NCI-H1417 treated with DMSO at 0.1 percent for 48 hours (cell line): ENCODE results near the gene LIPN.

Source experiments
- DNase-seq: peaks from one replicate; lab custom pipeline; 2025; lab: John Stamatoyannopoulos, UW

LIPN gene

GRCh38 chr10:88783724-88784123, 23.9 kb downstream of the LIPN start:
- DNase-seq = no peak

GRCh38 chr10:88786032-88786770, 26.4 kb downstream of the LIPN start:
- DNase-seq = no peak

GRCh38 chr10:88787463-88787862, 27.6 kb downstream of the LIPN start:
- no peak for DNase-seq

- DNase-seq = no peak
Measured at GRCh38 chr10:88788924-88789323, 29.1 kb downstream of the LIPN start.

GRCh38 chr10:88791924-88792323, 32.1 kb downstream of the LIPN start:
- no peak for DNase-seq

GRCh38 chr10:88792661-88793060, 32.8 kb downstream of the LIPN start:
- no peak for DNase-seq

GRCh38 chr10:88793712-88794299, 34.0 kb downstream of the LIPN start:
- DNase-seq = no peak

GRCh38 chr10:88794731-88795130, 34.9 kb downstream of the LIPN start:
- no peak for DNase-seq

GRCh38 chr10:88800152-88801125, 40.6 kb downstream of the LIPN start:
- DNase-seq = no peak

- no peak for DNase-seq
Measured at GRCh38 chr10:88802523-88803285, 42.9 kb downstream of the LIPN start, which contains the start of gene LIPM. TSS of gene LIPM (plus strand) at chr10:88802730. CDS start at chr10:88802897, 167 bp downstream.

- no peak for DNase-seq
Measured at GRCh38 chr10:88803641-88804040, 43.8 kb downstream of the LIPN start.

GRCh38 chr10:88804083-88804812, 44.4 kb downstream of the LIPN start:
- no peak for DNase-seq

- no peak for DNase-seq
Measured at GRCh38 chr10:88805361-88805760, 45.5 kb downstream of the LIPN start.

- no peak for DNase-seq
Measured at GRCh38 chr10:88805924-88806323, 46.1 kb downstream of the LIPN start.

- no peak for DNase-seq
Measured at GRCh38 chr10:88809621-88810020, 49.8 kb downstream of the LIPN start.

- DNase-seq = peak; percentile 18
Measured at GRCh38 chr10:88810196-88810961, 50.6 kb downstream of the LIPN start.

- DNase-seq = no peak
Measured at GRCh38 chr10:88813200-88813599, 53.4 kb downstream of the LIPN start.

GRCh38 chr10:88819290-88819689, 59.5 kb downstream of the LIPN start:
- no peak for DNase-seq

GRCh38 chr10:88820748-88821401, 61.1 kb downstream of the LIPN start:
- DNase-seq = no peak

- DNase-seq = no peak
Measured at GRCh38 chr10:88826388-88826787, 66.6 kb downstream of the LIPN start.
